ENCODE results near the gene JAML. TPM values are rescaled to one million over a fixed set of nuclear protein-coding genes. Genes with fewer than 3 reads are reported as not detected.

Gene JAML
- total and polyA plus RNA-seq, 2 of the 13 experiments (the other 11 are each of a cell fraction or from before 2014, with no cell fraction given), result 2.0 to 3.3 TPM

GRCh38 chr11:118198370-118198769 is 26.4 kb downstream of the JAML start (continued):
- no peak for TF ChIP-seq ZSCAN20 (CRISPR knock-in tag; IDR thresholded peaks at IDR 0.05; ENCODE audit: borderline replicate concordance)
- TF ChIP-seq CBX2 (IDR thresholded peaks at IDR 0.05; ENCODE audit: low read depth, low read length), result no peak
- no peak for TF ChIP-seq CBX2 (CRISPR knock-in tag; IDR thresholded peaks at IDR 0.05; ENCODE audit: low read depth)
- TF ChIP-seq CERS6 (CRISPR knock-in tag; IDR thresholded peaks at IDR 0.05), result no peak
- no peak for TF ChIP-seq SRSF4 (IDR thresholded peaks at IDR 0.05; ENCODE audit: low read depth, low read length, poor library complexity, severe bottlenecking)
- TF ChIP-seq THYN1 (CRISPR knock-in tag; IDR thresholded peaks at IDR 0.05; ENCODE audit: borderline replicate concordance, low read depth), result no peak
- no peak for TF ChIP-seq ZNF503 (CRISPR knock-in tag; IDR thresholded peaks at IDR 0.05)
- TF ChIP-seq ZNF710 (CRISPR knock-in tag; IDR thresholded peaks at IDR 0.05; ENCODE audit: borderline replicate concordance), result 0 out of 2 replicates have a peak, but pooled peaks have one; percentile 36
- no peak for TF ChIP-seq ZBTB43 (CRISPR knock-in tag; conservative IDR thresholded peaks at IDR 0.05)
- TF ChIP-seq BRF2 (CRISPR knock-in tag; IDR thresholded peaks at IDR 0.05), result no peak
- TF ChIP-seq ZNF101 (CRISPR knock-in tag; IDR thresholded peaks at IDR 0.05; ENCODE audit: borderline replicate concordance, low read depth), result no peak
- no peak for TF ChIP-seq MXD4 (CRISPR knock-in tag; IDR thresholded peaks at IDR 0.05)
- no peak for TF ChIP-seq ZNF883 (CRISPR knock-in tag; IDR thresholded peaks at IDR 0.05; ENCODE audit: not compliant biosample characterization)
- no peak for TF ChIP-seq PRDM4 (CRISPR knock-in tag; IDR thresholded peaks at IDR 0.05; ENCODE audit: borderline replicate concordance)
- TF ChIP-seq RFX5 (IDR thresholded peaks at IDR 0.05; ENCODE audit: low read depth, low read length), result no peak
- no peak for TF ChIP-seq ZNF780A (CRISPR knock-in tag; IDR thresholded peaks at IDR 0.05)
- no peak; the same call in 1 of the 2 replicates for TF ChIP-seq ZNF691 (CRISPR knock-in tag; IDR thresholded peaks at IDR 0.05; ENCODE audit: borderline replicate concordance, low read depth)
- peak; percentile 30; the same call in 1 of the 2 replicates for TF ChIP-seq MYC (CRISPR knock-in tag; IDR thresholded peaks at IDR 0.05; ENCODE audit: borderline replicate concordance)
